CD14-positive monocyte (primary cell): ENCODE data around the gene NFE2L3. TPM values are rescaled to one million over a fixed set of nuclear protein-coding genes. Genes with fewer than 3 reads are reported as not detected.
"Not testable (repeated sequence)": the region's sequence is repeated elsewhere in the genome, so short reads cannot be mapped to it uniquely, and the experiment has no call there.

Experiments
- DNase-seq, 3 donors: peaks; one replicate each; pipeline ENCODE4 v3.0.0-alpha.2; 2011 to 2022
- H2AFZ ChIP-seq: 2 replicates; pipeline ENCODE4 v1.6.0; 2012; ENCODE audit warnings: mild to moderate bottlenecking, low read depth, low read length, inconsistent platforms; ENCODE audit not compliant: insufficient read depth, poor library complexity, severe bottlenecking
- H3K27ac ChIP-seq, 2 donors: 1 replicate in 1 of 2; 2 replicates in 1 of 2; pipeline ENCODE4 v1.5.1; 2012 to 2013; ENCODE audit warnings: low read length in 2 of 2, control low read depth in 1 of 2, inconsistent platforms in 1 of 2, low read depth in 1 of 2, mild to moderate bottlenecking in 1 of 2
- H3K27me3 ChIP-seq, 2 donors: one replicate each; pipeline versions ENCODE4 v1.6.0 to v1.6.1; 2011 to 2013; ENCODE audit warnings: low read length in 2 of 2; ENCODE audit not compliant: control insufficient read depth in 2 of 2, insufficient read depth in 2 of 2
- H3K36me3 ChIP-seq, 2 donors: replicated peaks in 1 of 2; 1 replicate in 1 of 2; 2 replicates in 1 of 2; pipeline versions ENCODE4 v1.5.1 to v1.6.1; 2012 to 2013; ENCODE audit warnings: low read length in 2 of 2, control low read depth in 1 of 2, inconsistent platforms in 1 of 2, mild to moderate bottlenecking in 1 of 2; ENCODE audit not compliant: insufficient read depth in 2 of 2, control insufficient read depth in 1 of 2
- H3K4me1 ChIP-seq, 2 donors: 1 replicate in 1 of 2; 2 replicates in 1 of 2; pipeline versions ENCODE4 v1.5.1 to v1.6.1; 2012 to 2013; ENCODE audit warnings: low read length in 2 of 2, control low read depth in 1 of 2, inconsistent platforms in 1 of 2, mild to moderate bottlenecking in 1 of 2, moderate library complexity in 1 of 2; ENCODE audit not compliant: insufficient read depth in 2 of 2, control insufficient read depth in 1 of 2
- H3K4me2 ChIP-seq: replicated peaks from 2 replicates; pipeline ENCODE3; 2012; ENCODE audit warnings: low read length, moderate library complexity, mild to moderate bottlenecking; ENCODE audit not compliant: poor library complexity, severe bottlenecking; ENCODE audit errors: extremely low read depth
- H3K4me3 ChIP-seq, 3 experiments: fragments of 200-600 bp in 1 of 3; sonication (generic) in 1 of 3; replicated peaks in 1 of 3; 1 replicate in 2 of 3; 2 replicates in 1 of 3; pipeline ENCODE4 v1.5.1; 2011 to 2013; ENCODE audit warnings: low read length in 3 of 3, mild to moderate bottlenecking in 3 of 3, control low read depth in 2 of 3, low read depth in 2 of 3, inconsistent platforms in 1 of 3, moderate library complexity in 1 of 3
- H3K79me2 ChIP-seq: 2 replicates; pipeline ENCODE4 v1.6.0; 2012; ENCODE audit warnings: mild to moderate bottlenecking, control low read depth, inconsistent platforms, low read length, moderate library complexity; ENCODE audit not compliant: insufficient read depth
- H3K9ac ChIP-seq: 2 replicates; pipeline ENCODE4 v1.6.0; 2017; ENCODE audit warnings: low read length, mild to moderate bottlenecking; ENCODE audit not compliant: insufficient read depth, poor library complexity, severe bottlenecking
- H3K9me3 ChIP-seq, 2 donors: replicated peaks in 1 of 2; 1 replicate in 1 of 2; 2 replicates in 1 of 2; pipeline versions ENCODE4 v1.5.1 to v1.6.1; 2012 to 2013; ENCODE audit warnings: low read length in 2 of 2, control low read depth in 1 of 2; ENCODE audit not compliant: control insufficient read depth in 1 of 2, insufficient read depth in 1 of 2
- H4K20me1 ChIP-seq: 2 replicates; pipeline ENCODE4 v1.6.0; 2012; ENCODE audit warnings: mild to moderate bottlenecking, low read length, control low read depth, moderate library complexity; ENCODE audit not compliant: insufficient read depth
- H3K27ac Mint-ChIP-seq, 7 donors: one replicate each; pipeline ENCODE4 v1.8.0; 2020; ENCODE audit warnings: mild to moderate bottlenecking in 7 of 7, mixed read lengths in 7 of 7, moderate library complexity in 6 of 7, inconsistent platforms in 2 of 7
- H3K27me3 Mint-ChIP-seq, 3 donors: one replicate each; pipeline ENCODE4 v1.8.0; 2021 to 2022; ENCODE audit warnings: low read depth in 3 of 3, mild to moderate bottlenecking in 3 of 3, mixed read lengths in 3 of 3, moderate library complexity in 3 of 3, inconsistent platforms in 1 of 3
- H3K36me3 Mint-ChIP-seq, 2 donors: one replicate each; pipeline ENCODE4 v1.8.0; 2020; ENCODE audit warnings: mixed read lengths in 2 of 2, inconsistent platforms in 1 of 2, mild to moderate bottlenecking in 1 of 2
- H3K4me1 Mint-ChIP-seq: one replicate; pipeline ENCODE4 v1.8.0; 2020; ENCODE audit warnings: mild to moderate bottlenecking, mixed read lengths
- H3K4me3 Mint-ChIP-seq, 2 donors: one replicate each; pipeline ENCODE4 v1.8.0; 2020; ENCODE audit warnings: mild to moderate bottlenecking in 2 of 2, mixed read lengths in 2 of 2, moderate library complexity in 1 of 2
- H3K9me3 Mint-ChIP-seq, 7 donors: one replicate each; pipeline ENCODE4 v1.8.0; 2020 to 2022; ENCODE audit warnings: mixed read lengths in 7 of 7, mild to moderate bottlenecking in 6 of 7, moderate library complexity in 6 of 7, inconsistent platforms in 2 of 7
- CTCF ChIP-seq: fragments of 200-600 bp; IDR thresholded peaks from one replicate; pipeline ENCODE4 v1.8.0; 2022; ENCODE audit warnings: antibody characterized with exemption, mild to moderate bottlenecking
- WGBS: methylation state at CpG from one replicate; pipeline ENCODE4 v1.1.5; 2013; ENCODE audit warnings: missing lambda C conversion rate; ENCODE audit not compliant: insufficient coverage; 5-methylcytosine and 5-hydroxymethylcytosine counted together
- intact Hi-C, 2 donors: fragments of 100-400 bp; cut with micrococcal nuclease; formaldehyde crosslinking; loops; one replicate each; pipeline versions ENCODE4 v1.15.0 to v1.15.1; 2023
- polyA plus RNA-seq, 3 donors: library from polyadenylated mRNA; depleted of rRNA in 1 of 3; unstranded in 2 of 3; stranded (reverse) in 1 of 3; fragments of 300-500 nt in 2 of 3; fragments of >200 nt in 1 of 3; fragmentation: Illumina TruSeq in 2 of 3; gene quantifications; 1 replicate in 2 of 3; 2 replicates in 1 of 3; pipeline ENCODE4 v1.2.3, GENCODE V29; 2012 to 2021

NFE2L3 gene
- polyA plus RNA-seq, 3 donors, result 4.4 to 17.2 (median 10.6) TPM

GRCh38 chr7:26160896-26161295 is 8.9 kb downstream of the NFE2L3 start:
- no peak for TF ChIP-seq CTCF
- H4K20me1 ChIP-seq, result peaks cover 3% of the 10 kb centered on the region
- no peak overlapping the region for H3K4me3 ChIP-seq
- H3K27ac ChIP-seq, result no peak overlapping the region
- no peak overlapping the region for H3K4me2 ChIP-seq
- no peak overlapping the region for H3K9ac ChIP-seq
- no peaks in the 10 kb centered on the region for H3K27me3 ChIP-seq
- H3K4me1 Mint-ChIP-seq, result peaks cover 13% of the 10 kb centered on the region
- intact Hi-C loops, result no loop called here
- no peak overlapping the region for H2AFZ ChIP-seq
- H3K36me3 ChIP-seq, result no peaks in the 10 kb centered on the region
- no peaks in the 10 kb centered on the region for H3K36me3 Mint-ChIP-seq
- H3K9me3 ChIP-seq, result no peaks in the 10 kb centered on the region
- H3K79me2 ChIP-seq, result no peaks in the 10 kb centered on the region
- peaks cover 11 to 12% of the 10 kb centered on the region in 2 donors for H3K4me1 ChIP-seq
- no peak overlapping the region for H3K4me3 Mint-ChIP-seq
- peak in 1 of 3 donors; percentile 21 for DNase-seq
- no CpG with 5 or more reads among the region's 2 CpGs for WGBS
- H3K9me3 Mint-ChIP-seq, result peaks cover 0 to 2% (median 0%) of the 10 kb centered on the region in 7 donors
- H3K27me3 Mint-ChIP-seq, result peaks cover 3 to 12% (median 5%) of the 10 kb centered on the region in 3 donors
- H3K27ac Mint-ChIP-seq, result peak overlapping the region in 1 of 7 donors; percentile 62

- Histone ChIP-seq H2AFZ (no peak overlapping the region), H3K9ac (no peak overlapping the region), H3K4me2 (no peak overlapping the region), H4K20me1 (peaks cover 6% of the 10 kb centered on the region), H3K4me1 (peaks cover 0 to 6% of the 10 kb centered on the region in 2 donors), H3K27me3 (no peaks in the 10 kb centered on the region), H3K36me3 (no peaks in the 10 kb centered on the region), H3K27ac (no peak overlapping the region), H3K79me2 (no peaks in the 10 kb centered on the region), H3K9me3 (no peaks in the 10 kb centered on the region), H3K4me3 (no peak overlapping the region)
- Mint-ChIP-seq H3K9me3 (peaks cover 0 to 2% (median 0%) of the 10 kb centered on the region in 7 donors), H3K36me3 (no peaks in the 10 kb centered on the region), H3K27me3 (peaks cover 3 to 12% (median 5%) of the 10 kb centered on the region in 3 donors), H3K4me1 (peaks cover 10% of the 10 kb centered on the region), H3K4me3 (no peak overlapping the region), H3K27ac (no peak overlapping the region)
- TF ChIP-seq CTCF, result no peak
- intact Hi-C loops, result no loop called here
- no CpG with 5 or more reads among the region's 2 CpGs for WGBS
- DNase-seq, result no peak
Measured at GRCh38 chr7:26162431-26162830, 10.4 kb downstream of the NFE2L3 start.

GRCh38 chr7:26163804-26164203 is 11.8 kb downstream of the NFE2L3 start:
- WGBS, result no CpG with 5 or more reads among the region's 1 CpG
- H3K4me1 Mint-ChIP-seq, H3K9me3 Mint-ChIP-seq, DNase-seq, H4K20me1 ChIP-seq, H3K4me3 Mint-ChIP-seq, H3K9me3 ChIP-seq, H3K27ac Mint-ChIP-seq, H3K4me2 ChIP-seq, H3K27ac ChIP-seq, H3K9ac ChIP-seq, H3K79me2 ChIP-seq, H3K4me1 ChIP-seq, H3K27me3 ChIP-seq, H3K36me3 ChIP-seq, H2AFZ ChIP-seq, H3K36me3 Mint-ChIP-seq, intact Hi-C loops, H3K4me3 ChIP-seq: not testable (repeated sequence)
- peaks cover 0 to 12% (median 4%) of the 10 kb centered on the region in 3 donors for H3K27me3 Mint-ChIP-seq
